Activated CD8-positive, alpha-beta memory T cell treated with anti-CD3 and anti-CD28 coated beads, Interleukin-2, amount 50 U/mL, for 24 hours (primary cell): ENCODE measurements around the gene TDRD3.
"Not testable (repeated sequence)": the region's sequence is repeated elsewhere in the genome, so short reads cannot be mapped to it uniquely, and the experiment has no call there.

Source experiments
- DNase-seq: peaks from one replicate; pipeline ENCODE4 v3.0.0-alpha.2; 2020; ENCODE audit errors: extremely low read depth

TDRD3 gene

DNA sequence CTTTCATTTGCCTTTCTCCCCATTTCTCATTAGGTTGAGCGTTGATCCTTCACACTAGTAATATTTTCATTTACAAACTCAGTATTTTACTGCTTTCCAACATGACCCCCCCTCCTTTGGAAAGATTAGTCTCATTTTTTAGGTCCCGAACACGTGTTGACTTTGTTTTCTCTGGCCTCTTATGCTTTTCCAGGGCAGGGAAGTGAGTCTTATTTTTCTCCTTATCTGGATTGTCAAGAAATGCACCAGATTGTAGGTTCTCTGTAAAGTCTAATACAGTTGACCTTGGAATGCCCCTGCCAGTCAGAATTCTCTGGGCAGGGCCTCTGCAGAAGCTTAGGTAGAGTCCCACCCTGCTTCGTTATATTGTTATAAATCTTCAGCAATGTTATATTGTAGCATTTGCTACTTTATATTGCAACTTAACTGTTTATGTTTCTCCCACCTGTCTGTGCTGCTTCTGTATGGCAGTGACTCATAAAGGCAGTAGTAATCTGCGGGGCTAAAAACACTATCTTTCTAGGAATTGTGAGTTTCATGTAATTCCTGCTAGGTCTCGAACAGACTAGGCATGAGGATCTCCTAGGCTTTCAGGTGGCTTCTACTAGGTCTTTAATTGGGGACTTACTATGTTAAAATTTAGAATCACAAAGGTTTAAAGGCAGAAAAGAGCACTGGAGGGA is 2.0 kb downstream of the TDRD3 start:
- no peak for DNase-seq

DNA sequence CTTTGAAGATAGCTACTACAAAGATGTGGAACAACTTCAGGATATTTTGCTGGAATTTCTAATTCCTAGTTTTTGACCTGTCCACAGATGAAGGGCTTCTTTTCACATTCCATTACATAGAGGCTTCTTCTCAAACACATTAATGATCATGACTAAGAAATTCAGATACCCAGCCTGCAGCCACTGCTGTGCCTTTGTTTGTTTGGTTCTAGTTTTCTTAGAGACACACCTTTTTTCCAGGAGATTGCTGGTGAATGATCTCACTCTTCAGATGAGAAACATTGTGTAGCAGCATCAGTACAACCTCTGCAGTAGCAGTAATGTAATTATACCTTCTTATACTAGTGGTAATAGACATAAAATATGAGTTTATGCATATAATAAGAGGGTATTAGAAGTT is 5.0 kb downstream of the TDRD3 start:
- no peak for DNase-seq

DNA sequence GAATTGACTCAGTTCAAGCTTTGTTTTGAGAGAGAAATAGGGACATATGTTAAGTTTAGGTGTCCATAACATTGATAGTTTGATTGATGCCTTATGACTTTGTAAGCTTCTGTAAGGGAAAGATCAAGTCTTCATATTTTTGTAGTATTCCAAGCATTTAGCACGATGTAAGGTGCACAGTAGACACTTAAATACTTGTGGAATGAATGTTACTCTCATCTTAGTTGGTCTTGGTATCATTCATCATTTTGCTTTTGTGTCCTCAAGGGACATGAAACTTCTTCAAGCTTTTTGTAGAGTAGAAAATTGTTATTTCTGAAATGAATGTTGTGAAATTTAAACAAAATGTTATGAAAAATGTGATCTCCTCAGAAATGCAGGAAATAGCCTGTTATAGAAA is 10.1 kb downstream of the TDRD3 start:
- DNase-seq: no peak

DNA sequence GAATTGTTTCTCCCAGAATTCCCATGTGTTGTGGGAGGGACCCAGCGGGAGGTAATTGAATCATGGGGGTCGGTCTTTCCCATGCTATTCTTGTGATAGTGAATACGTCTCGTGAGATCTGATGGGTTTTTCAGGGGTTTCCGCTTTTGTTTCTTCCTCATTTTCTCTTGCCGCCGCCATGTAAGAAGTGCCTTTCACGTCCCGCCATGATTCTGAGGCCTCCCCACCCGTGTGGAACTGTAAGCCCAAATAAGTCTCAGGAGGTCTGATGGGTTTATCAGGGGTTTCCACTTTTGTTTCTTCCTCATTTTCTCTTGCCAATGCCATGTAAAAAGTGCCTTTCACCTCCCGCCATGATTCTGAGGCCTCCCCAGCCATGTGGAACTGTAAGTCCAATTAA is 10.8 kb downstream of the TDRD3 start:
- DNase-seq: not testable (repeated sequence)

DNA sequence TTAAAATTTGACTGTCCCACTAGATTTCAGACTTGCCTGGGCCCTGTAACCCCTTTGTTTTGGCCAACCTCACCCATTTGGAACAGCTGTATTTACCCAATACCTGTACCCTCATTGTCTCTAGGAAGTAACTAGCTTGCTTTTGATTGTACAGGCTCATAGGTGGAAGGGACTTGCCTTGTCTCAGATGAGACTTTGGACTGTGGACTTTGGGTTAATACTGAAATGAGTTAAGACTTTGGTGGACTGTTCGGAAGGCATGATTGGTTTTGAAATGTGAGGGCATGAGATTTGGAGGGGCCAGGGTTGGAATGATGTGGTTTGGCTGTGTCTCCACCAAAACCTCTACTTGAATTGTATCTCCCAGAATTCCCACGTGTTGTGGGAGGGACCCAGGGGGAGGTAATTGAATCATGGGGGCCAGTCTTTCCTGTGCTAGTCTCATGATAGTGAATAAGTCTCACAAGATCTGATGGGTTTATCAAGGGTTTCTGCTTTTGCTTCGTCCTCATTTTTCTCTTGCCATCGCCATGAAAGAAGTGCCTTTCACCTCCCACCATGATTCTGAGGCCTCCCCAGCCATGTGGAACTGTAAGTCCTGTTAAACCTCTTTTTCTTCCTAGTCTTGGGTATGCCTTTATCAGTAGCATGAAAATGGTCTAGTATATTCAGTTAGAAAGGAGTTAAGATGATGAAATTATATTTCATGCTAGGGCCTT is 12.7 kb downstream of the TDRD3 start:
- DNase-seq: not testable (repeated sequence)

DNA sequence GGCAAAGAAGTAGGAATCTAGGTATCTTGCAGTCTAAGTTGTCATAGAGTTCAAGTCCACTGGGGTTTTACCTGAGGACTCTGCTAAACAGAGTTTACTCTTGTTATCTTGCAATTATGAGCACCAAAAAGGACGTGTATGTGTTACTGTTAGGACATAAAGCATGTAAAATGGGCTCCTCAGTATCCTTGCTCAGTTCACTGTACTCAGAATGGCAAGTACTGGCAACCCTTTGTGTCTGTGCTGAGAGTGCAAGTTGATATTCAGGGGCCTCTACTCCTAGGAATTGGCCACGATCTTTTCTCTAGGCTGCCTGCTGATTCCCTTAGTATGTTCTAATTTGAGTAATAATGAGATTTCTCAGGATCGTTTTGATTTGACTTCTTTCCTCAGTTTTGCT is 13.3 kb downstream of the TDRD3 start:
- DNase-seq: no peak

DNA sequence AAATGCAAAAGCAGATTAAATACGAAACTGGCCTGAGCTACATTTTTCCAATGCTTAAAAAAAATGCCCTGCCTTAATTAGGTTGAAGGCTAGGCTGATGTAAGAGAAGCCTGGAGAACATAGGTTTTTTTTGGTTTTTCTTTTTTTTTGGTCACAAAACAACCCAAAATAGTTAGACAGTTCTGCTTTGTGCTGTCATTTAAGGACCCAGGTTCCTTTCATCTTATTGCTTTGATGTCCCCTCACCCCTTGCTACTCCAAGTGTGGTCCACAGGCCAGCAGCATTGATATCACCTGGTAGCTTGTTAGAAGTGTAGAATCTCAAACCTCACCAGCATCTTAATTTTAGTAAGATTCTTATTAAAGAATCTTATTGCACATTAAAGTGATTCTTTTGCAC is 14.4 kb downstream of the TDRD3 start:
- DNase-seq: no peak

DNA sequence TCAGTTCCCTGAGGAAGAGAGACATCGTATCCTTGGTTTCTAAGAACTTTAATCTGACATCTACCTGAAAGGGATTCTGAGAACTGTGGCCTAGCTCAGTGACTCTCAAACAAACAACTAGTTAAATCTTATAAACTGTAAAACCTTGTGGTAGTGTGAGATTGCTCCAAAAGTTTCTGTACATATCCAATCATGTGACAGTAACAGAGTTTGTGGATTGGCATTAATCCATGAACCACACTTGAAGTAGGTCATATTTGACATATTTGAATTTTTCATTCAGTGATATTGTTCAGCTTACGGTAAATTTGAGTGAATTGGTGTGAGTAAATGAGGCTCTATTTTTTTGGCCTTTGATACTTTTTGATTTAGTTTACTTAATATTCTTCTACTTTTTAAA is 15.0 kb downstream of the TDRD3 start:
- no peak for DNase-seq

DNA sequence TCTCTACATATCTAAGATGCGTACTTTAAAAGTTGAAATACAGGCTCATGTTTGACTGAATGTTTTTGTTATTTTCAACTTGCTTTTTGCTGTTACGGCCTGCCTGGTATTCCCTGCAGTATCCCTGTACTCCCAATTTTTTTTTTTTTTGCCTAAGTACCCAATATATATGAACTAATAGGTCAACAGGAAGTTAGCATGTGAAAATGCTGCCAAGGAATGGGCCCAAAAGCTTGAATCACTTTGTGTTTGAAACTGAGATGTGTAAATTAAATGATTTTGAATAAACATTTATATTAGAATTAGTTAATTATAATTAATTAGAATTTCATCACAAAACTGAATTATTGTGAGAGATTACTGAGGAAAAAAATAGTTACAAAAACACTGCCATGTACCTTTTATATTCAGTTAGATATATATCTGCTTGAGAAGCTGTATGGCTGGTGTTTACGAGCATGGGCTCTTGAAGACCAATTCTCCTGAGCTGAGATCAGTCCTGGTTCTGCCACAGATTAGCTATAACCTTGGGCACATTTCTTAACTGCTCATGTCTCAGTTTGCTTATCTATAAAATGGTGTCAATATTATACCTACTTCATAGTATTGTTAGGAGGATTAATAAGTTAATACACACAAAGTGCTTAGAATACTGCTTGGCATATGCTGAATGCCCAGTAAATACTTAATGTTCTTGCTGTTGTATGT is 16.0 kb downstream of the TDRD3 start:
- DNase-seq: no peak

DNA sequence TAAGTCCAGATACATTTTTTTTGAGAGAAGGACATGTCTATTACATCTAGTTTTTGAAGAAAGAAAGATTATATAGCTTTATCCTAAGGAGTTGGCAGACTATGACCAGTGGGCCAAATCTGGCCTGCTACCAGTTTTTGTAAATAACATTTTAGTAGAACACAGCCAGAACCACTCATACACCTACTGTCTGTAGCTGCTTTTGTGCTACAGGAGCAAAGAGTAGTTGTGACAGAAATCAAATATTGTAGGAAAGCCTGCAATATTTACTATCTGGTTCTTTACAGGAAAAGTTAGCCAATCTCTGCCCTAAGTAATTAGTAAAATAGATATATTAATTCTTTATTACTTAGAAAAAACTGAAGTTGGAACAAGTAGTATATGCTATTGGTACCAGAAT is 17.2 kb downstream of the TDRD3 start:
- no peak for DNase-seq

DNA sequence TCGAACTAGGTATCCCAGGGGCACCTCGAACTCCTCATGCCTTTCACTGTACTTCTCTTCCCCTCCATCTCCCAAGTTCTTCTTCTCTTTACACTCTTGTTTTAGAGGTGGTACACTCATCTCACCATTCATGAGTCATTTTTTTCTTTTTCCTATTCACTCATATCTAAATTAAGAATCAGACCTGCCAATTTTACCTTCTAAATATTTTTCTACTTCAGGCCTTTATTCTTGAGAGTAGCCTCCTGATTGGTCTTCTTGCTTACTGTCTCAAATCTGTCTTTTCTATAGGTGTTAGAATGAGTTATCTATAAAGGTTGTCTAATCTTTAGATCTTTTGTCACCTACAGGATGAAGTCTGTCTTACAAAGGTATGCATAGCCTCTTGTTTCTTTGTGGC is 20.7 kb downstream of the TDRD3 start:
- no peak for DNase-seq

DNA sequence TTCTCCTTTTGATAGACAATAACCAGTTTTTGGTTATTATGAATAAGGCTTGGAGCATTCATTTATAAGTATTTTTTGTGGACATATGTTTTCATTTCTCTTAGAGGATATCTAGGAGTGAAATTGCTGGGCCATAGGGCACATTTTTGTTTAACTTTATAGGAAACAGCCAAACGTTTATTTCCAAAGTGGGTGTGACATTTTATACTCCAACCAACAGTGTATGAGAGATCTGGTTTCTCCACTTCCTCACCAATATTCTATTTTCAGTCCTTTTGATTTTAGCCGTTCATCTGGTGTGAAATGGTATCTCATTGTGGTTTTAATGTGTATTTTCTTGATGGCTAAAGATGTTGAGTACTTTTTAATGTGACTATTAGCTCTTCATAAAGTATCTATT is 21.9 kb downstream of the TDRD3 start:
- DNase-seq: no peak

DNA sequence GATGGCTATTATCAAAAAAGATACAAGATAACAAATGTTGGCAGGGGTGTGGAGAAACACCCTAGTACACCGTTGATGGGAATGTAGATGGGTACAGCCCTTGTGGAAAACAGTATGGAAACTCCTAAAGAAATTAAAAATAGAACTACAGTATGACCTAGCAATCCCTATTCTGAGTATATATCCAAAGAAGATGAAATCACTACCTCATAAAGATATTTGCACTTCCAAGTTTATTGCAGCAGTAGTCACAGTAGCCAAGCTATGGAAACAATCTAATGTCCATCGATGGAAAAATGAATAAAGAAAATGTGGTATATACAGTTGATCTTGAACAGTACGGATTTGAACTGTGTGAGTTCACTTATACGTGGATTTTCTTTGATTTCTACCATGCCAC is 28.3 kb downstream of the TDRD3 start:
- DNase-seq: no peak

DNA sequence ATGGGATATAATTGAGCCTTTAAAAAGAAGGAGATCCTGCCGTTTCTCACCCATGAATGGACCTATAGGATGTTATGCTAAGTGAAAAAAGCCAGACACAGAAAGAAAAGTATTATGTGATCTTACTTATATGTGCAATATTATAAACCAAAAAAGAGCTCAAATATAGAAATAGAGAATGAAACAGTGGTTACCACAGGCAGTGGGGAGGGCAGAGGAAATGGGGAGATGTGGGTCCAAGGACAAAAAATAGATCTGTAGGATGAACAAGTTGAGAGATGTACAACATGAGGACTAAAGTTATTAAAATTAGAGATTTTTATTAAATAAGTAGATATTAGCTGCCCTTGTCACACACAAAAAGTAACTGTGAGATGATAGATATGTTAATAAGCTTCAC is 29.1 kb downstream of the TDRD3 start:
- DNase-seq: no peak

DNA sequence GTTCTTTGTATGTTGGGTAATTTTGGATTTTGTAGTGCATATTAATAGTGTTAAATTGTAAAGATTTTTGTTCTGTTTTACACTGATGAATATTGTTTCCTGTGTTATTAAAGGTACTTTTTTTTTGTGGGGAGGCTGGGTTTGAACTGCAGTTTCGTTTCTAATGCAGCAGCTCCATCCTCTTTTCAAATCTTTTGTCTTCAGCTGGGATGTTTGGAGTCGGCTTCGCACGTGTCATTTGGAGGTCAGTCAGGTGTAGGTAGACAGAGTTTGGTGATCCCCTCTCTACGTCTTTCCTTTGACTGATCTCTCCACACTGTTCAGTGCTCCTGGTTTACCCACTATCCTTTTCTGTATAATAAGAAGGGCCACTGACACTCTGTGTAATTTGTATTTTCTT is 30.3 kb downstream of the TDRD3 start:
- DNase-seq: no peak

DNA sequence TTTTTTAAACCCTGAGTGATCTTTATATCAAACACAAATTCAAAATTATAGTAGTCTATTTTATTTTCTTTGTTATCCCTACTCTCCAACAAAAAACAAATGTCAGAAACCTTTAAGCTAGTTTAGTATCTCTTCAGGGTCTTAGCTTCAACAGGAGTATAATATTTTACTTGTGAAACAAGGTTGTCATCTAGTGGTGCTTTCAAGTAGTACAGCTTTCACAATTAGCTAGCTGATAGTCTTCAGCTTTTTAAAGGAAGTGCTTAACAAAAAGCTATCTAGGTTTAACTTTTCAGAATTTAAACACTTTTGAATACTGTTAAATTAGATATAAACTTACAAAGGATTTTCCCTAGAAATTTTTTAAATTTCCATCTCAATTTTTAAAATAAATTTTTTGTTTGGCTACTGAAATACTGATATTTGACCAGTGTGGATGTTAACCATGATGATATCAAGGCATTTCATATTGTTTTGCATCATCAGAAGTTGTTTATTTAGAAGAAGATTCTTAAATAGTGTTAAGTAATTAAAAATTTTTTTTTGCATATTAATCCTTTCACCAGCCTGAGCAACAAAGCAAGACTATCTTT is 34.2 kb downstream of the TDRD3 start:
- no peak for DNase-seq

DNA sequence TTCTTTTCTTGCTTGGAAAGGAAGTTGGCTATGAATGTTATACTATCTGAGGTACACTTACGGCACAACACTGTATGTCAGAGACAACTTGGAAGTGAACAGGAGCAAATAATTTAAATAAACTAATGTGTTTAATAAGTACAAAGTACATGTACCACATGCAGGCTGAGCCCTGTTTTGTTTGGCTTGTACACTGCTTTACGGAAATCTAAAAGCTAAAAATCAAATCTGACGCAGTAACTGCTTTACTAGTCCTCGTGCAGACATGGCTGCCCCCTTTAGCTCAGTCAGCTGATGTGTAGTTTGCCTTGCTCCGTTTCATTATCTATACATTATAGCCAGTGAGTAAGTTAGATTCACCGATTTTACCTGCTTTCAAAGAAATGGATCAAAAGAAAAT is 36.5 kb downstream of the TDRD3 start:
- no peak for DNase-seq

DNA sequence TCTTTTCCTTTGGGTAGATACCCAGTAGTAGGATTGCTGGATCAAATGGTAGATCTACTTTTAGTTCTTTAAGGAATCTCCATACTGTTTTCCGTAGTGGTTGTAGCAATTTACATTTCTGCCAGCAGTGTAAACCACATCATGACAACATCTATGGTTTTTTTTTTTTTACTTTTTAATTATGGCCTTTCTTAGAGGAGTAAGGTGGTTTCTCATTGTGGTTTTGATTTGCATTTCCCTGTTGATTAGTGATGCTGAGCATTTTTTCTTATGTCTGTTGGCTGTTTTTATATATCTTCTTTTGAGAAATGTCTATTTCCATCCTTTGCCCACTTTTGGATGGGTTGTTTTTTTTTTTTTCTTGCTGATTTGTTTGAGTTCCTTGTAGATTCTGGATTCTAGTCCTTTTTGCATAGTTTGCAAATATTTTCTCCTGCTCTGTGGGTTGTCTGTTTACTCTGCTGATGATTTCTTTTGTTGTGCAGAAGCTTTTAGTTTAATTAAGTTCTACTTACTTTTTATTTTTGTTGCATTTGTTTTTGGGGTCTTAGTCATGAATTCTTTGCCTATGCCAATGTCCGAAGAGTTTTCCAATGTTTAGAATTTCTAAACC is 38.8 kb downstream of the TDRD3 start:
- DNase-seq: no peak

DNA sequence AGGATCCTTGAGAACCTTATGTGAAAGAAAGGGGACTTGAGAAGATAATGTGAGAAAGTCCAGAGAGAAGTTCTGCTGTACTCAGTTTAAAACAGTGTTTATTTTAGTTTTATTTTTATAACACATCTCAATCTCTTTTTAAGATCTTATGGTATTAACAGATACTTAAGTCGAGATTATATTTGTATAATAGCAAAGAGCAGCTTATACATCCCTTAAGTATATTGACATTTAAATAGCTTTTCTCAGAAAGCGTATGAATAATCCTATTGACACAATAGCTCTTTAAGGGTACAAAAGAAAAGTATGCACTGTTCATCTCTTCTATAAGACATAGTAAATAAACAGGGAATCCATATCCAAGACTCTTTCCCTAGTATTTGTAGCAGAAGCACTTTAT is 42.2 kb downstream of the TDRD3 start:
- DNase-seq: no peak

DNA sequence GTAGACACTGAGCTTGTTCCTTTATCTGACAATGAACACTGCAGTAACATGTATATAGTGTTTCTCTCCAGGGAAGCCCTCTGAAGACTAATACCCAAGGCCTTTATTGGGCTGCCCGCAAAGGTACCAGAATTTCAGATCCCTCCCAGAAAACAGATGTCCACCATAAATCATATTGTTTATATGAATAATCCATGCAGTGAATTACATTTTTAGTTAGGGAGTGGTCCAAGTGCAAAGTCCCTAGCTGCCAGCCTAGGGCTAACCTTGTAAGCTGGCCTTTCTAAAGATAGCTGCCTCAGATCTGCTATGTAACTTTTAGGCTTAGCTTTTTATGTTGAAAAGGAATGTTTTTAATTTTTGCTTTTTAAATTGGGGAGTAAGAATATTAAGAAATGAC is 44.7 kb downstream of the TDRD3 start:
- no peak for DNase-seq

DNA sequence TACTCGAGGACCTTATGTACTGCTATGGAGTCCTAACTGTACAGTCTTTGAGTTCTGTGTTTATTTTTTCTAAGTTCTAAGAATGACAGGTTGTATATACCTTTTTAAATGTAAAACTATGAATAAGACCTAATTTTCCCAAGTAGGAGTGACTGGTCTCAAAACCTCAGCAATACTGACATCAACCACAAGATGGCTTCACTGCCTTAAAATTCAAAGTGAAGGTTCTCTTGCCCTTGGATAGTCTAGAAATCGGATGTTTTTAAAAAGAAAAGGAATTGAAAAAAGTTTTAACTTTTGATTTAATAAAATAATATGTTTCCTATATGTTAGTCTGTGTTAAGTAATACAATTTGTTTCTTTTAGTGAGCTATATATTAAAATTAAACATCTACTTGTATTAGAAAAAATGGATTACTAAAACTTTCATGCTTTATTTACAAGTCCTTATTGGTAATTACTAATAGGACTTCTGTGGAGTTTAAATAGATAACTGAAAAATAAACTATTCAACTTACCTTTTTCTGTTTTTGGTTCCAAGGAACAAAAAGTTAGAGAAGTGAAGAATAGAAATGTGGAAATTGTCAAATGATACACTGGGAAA is 52.0 kb downstream of the TDRD3 start:
- no peak for DNase-seq

DNA sequence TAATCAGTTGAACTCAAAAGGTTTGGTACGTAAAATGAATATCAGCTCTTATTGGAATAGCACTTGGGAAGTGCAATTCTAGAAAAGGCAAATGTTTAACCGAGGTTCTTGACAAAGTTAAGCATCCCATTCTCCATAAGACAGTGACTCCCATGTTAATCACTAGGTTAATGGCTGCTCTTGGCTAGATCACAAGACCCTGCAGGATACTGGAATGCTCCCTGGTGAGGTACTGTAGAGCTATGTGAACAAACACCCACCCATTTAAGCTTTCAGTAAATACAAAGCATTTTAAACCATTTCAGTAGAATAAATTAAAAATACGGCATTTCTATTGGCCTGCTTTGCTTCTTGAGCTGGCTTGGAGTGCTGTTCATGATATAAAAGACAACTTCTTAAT is 56.5 kb downstream of the TDRD3 start:
- no peak for DNase-seq
